H1 (cell line): ENCODE results near the gene SCARF1.

Experiments used
- GTF2F1 ChIP-seq: IDR thresholded peaks from 2 replicates; pipeline ENCODE4 v1.6.1; 2012; ENCODE audit warnings: low read depth, low read length, improper control_type of control experiment, borderline replicate concordance
- SP1 ChIP-seq: IDR thresholded peaks from 2 replicates; pipeline ENCODE4 v1.6.1; 2011; ENCODE audit warnings: low read depth, low read length
- TEAD4 ChIP-seq: IDR thresholded peaks from 2 replicates; pipeline ENCODE4 v1.6.1; 2012; ENCODE audit warnings: low read depth, low read length, inconsistent platforms, mixed read lengths
- TF ChIP-seq, protein P1 (sequence below), 3 experiments: IDR thresholded peaks; 1 replicate in 2 of 3; 2 replicates in 1 of 3; pipeline versions ENCODE4 v1.5.1 to v1.6.1; 2011; ENCODE audit warnings: low read length in 3 of 3, mild to moderate bottlenecking in 3 of 3, inconsistent platforms in 2 of 3, low read depth in 1 of 3, moderate library complexity in 1 of 3; ENCODE audit not compliant: insufficient read depth in 1 of 3; ENCODE audit errors: control extremely low read depth in 1 of 3

DNA sequence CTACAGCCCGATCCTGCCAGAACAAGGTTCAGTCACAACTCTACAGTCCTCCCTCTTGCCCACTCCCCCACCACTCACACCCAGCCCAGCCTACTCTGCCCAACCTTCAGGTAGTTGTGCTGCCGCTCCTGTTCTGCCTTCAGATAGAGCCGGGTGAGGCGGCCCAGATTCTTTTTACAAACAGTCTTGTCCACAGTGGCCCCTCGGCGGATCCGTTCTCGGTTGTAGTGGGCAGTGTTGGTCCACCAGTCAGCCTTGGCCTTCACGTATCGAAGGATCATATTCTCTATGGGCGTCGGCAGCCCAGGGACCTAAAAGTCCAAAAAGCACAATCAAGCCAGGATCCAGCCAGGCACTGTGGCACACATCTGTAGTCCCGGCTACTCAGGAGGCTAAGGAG lies 30.9 kb upstream of the SCARF1 start:
- TF ChIP-seq, protein P1, sequence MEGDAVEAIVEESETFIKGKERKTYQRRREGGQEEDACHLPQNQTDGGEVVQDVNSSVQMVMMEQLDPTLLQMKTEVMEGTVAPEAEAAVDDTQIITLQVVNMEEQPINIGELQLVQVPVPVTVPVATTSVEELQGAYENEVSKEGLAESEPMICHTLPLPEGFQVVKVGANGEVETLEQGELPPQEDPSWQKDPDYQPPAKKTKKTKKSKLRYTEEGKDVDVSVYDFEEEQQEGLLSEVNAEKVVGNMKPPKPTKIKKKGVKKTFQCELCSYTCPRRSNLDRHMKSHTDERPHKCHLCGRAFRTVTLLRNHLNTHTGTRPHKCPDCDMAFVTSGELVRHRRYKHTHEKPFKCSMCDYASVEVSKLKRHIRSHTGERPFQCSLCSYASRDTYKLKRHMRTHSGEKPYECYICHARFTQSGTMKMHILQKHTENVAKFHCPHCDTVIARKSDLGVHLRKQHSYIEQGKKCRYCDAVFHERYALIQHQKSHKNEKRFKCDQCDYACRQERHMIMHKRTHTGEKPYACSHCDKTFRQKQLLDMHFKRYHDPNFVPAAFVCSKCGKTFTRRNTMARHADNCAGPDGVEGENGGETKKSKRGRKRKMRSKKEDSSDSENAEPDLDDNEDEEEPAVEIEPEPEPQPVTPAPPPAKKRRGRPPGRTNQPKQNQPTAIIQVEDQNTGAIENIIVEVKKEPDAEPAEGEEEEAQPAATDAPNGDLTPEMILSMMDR (IDR thresholded peaks at IDR 0.05; ENCODE audit: control extremely low read depth in 1 of 3, insufficient read depth in 1 of 3, low read depth in 1 of 3, low read length in 3 of 3), result no peak
- TF ChIP-seq TEAD4, result no peak
- TF ChIP-seq SP1, result no peak
- no peak for TF ChIP-seq GTF2F1
